HL-60 (cell line): ENCODE measurements around the gene DDRGK1.

Experiments
- DNase-seq, 2 experiments: peaks; one replicate each; pipeline ENCODE4 v3.0.0-alpha.2; 2010 to 2020; ENCODE audit warnings: low read depth in 1 of 2, low spot score in 1 of 2
- H3K27ac ChIP-seq: fragments of 250-450 bp; sonication (Bioruptor Pico); replicated peaks from 2 replicates; pipeline ENCODE4 v1.5.1; 2020; ENCODE audit warnings: mild to moderate bottlenecking, moderate library complexity
- H3K27me3 ChIP-seq: fragments of 250-450 bp; sonication (Bioruptor Pico); 2 replicates; pipeline ENCODE4 v1.5.1; 2021; ENCODE audit warnings: mild to moderate bottlenecking, moderate library complexity; ENCODE audit not compliant: insufficient read depth, poor library complexity, severe bottlenecking
- H3K4me3 ChIP-seq: replicated peaks from 2 replicates; pipeline ENCODE4 v1.5.1; 2011; ENCODE audit warnings: mild to moderate bottlenecking, control low read depth, low read length; ENCODE audit not compliant: insufficient read depth
- GABPA ChIP-seq: IDR thresholded peaks from 2 replicates; pipeline ENCODE4 v1.6.1; 2012; ENCODE audit warnings: low read depth
- POLR2AphosphoS5 ChIP-seq: IDR thresholded peaks from 2 replicates; pipeline ENCODE4 v1.6.1; 2012; ENCODE audit warnings: low read depth
- SPI1 ChIP-seq: IDR thresholded peaks from 2 replicates; pipeline ENCODE4 v1.6.1; 2012; ENCODE audit warnings: low read depth, mild to moderate bottlenecking, borderline replicate concordance
- TF ChIP-seq, protein P1 (sequence below): IDR thresholded peaks from 2 replicates; pipeline ENCODE4 v1.6.1; 2012; ENCODE audit warnings: low read depth; ENCODE audit not compliant: insufficient replicate concordance
- TF ChIP-seq, protein P2 (sequence below): IDR thresholded peaks from one replicate; pipeline ENCODE4 v1.5.1; 2011; ENCODE audit warnings: low read length, control low read depth, inconsistent platforms; ENCODE audit not compliant: insufficient read depth

DDRGK1 gene

DNA sequence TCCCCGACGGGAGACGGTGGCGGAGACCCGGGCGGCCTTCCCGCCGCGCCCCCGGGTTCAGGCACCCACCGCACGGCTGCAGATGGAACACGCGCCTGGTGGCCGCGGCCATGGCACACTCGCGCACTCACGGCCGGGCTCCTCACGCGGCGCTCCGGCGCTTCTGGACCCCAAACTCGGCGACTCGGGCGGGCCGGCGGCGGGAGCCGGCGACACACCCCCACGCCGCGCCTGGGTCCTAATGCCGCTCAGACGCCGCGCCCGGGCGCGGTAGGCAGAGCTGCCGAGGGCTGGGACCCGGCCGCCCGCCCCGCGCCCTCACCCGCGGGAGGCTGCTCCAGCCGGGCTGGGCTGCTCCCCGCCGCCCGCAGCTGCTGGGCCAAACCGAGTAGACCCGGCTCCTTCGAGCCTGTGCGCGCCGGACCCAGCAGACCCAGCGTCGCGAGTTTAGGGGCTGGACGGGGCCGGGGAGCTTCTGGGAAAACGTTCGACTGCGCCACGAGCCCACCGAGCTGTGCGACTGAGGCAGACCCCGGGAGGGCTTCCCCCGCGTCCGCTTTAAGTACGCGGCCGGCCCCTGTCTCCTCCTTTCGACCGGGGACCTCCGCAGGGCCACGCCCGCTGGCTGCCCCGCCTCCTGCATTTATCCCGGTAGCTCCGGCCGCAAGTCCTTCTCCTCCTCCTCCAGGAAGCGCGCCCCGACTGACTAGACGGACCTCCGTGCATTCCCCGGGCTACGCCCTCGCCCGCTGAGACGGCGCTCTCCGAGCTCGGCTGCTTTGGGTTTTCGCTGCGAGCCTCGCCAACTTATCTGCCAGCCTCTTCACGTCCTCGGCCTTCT is 34.8 kb upstream of the DDRGK1 start, which contains the start of gene SLC4A11:
Gene SLC4A11 (minus strand): TSS at position 165 of the 841 bp plus-strand sequence. CDS start 53 bp downstream, at position 112.
- TF ChIP-seq POLR2AphosphoS5 = no peak
- TF ChIP-seq, protein P1, sequence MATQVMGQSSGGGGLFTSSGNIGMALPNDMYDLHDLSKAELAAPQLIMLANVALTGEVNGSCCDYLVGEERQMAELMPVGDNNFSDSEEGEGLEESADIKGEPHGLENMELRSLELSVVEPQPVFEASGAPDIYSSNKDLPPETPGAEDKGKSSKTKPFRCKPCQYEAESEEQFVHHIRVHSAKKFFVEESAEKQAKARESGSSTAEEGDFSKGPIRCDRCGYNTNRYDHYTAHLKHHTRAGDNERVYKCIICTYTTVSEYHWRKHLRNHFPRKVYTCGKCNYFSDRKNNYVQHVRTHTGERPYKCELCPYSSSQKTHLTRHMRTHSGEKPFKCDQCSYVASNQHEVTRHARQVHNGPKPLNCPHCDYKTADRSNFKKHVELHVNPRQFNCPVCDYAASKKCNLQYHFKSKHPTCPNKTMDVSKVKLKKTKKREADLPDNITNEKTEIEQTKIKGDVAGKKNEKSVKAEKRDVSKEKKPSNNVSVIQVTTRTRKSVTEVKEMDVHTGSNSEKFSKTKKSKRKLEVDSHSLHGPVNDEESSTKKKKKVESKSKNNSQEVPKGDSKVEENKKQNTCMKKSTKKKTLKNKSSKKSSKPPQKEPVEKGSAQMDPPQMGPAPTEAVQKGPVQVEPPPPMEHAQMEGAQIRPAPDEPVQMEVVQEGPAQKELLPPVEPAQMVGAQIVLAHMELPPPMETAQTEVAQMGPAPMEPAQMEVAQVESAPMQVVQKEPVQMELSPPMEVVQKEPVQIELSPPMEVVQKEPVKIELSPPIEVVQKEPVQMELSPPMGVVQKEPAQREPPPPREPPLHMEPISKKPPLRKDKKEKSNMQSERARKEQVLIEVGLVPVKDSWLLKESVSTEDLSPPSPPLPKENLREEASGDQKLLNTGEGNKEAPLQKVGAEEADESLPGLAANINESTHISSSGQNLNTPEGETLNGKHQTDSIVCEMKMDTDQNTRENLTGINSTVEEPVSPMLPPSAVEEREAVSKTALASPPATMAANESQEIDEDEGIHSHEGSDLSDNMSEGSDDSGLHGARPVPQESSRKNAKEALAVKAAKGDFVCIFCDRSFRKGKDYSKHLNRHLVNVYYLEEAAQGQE = no peak
- TF ChIP-seq, protein P2, sequence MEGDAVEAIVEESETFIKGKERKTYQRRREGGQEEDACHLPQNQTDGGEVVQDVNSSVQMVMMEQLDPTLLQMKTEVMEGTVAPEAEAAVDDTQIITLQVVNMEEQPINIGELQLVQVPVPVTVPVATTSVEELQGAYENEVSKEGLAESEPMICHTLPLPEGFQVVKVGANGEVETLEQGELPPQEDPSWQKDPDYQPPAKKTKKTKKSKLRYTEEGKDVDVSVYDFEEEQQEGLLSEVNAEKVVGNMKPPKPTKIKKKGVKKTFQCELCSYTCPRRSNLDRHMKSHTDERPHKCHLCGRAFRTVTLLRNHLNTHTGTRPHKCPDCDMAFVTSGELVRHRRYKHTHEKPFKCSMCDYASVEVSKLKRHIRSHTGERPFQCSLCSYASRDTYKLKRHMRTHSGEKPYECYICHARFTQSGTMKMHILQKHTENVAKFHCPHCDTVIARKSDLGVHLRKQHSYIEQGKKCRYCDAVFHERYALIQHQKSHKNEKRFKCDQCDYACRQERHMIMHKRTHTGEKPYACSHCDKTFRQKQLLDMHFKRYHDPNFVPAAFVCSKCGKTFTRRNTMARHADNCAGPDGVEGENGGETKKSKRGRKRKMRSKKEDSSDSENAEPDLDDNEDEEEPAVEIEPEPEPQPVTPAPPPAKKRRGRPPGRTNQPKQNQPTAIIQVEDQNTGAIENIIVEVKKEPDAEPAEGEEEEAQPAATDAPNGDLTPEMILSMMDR = no peak
- H3K27me3 ChIP-seq = peaks cover 55% of the 10 kb centered on the region
- H3K4me3 ChIP-seq = peak within 1 kb of the TSS; percentile 77
- peak; percentile 21 to 53 for DNase-seq
- no peak within 1 kb of the TSS for H3K27ac ChIP-seq

DNA sequence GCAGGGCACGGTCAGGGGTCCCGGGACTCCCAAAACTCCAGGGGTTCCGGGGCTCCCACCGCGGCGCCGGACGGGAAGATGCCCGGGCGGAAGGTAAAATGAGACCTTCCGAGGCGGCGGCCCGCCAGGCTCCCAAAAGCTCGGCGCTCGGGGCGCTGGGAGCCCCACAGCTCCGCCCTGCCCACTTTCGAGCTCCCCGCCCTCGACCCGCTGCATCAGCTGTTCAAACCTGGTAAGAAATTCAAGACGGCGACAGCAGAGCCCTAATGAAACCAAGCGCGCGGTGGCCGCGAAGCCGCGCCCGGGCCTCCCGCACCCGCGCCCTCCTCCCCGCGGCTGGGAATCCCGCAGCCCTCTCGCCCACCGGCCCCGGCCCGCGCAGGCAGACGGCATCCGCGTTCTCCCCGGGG is 34.1 kb upstream of the DDRGK1 start:
- TF ChIP-seq, protein P1 = no peak
- 0 out of 2 replicates have a peak, but pooled peaks have one; percentile 26 for TF ChIP-seq GABPA
- H3K27me3 ChIP-seq = peaks cover 55% of the 10 kb centered on the region
- peak in 1 of 2 experiments; percentile 27 for DNase-seq
- H3K4me3 ChIP-seq = peak overlapping the region; percentile 77
- H3K27ac ChIP-seq = no peak overlapping the region

DNA sequence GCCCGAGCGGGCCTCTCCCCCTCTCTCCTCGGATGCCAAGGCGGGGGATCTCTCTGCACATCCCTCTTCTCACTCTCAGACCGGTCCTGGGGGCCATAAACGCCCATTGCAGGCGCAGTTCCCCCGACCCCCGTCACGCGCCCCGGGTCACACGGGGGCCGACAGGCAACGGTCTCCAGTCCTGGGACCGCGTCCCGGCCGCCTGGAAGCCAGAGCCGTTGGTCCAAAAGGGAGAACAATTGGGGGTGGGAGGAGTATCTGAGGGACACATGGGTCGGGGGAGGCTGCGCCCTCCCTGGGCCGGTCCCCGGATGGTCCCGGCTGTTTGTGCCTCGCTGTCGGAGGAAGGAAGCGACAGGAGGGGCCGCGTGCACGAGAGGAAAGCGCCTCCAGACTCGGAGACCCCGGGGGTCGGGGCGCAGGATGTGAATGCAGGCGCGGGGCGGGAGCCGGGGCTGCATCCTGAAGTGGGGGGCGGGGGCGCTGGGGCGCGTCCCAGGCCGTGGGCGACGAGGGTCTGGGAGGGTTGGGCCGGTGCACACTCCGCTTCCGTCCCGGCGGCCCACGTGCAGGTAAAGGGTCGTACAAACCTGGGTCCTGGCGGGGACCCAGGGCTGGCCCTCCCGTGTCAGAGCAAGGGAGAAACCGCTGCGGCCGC is 33.6 kb upstream of the DDRGK1 start:
- no peak for DNase-seq
- TF ChIP-seq POLR2AphosphoS5 (no peak), SPI1 (no peak), GABPA (no peak)
- TF ChIP-seq, protein P1 = no peak
- TF ChIP-seq, protein P2 = no peak
- peaks cover 55% of the 10 kb centered on the region for H3K27me3 ChIP-seq
- no peak overlapping the region for H3K27ac ChIP-seq
- peak overlapping the region; percentile 77 for H3K4me3 ChIP-seq
